Effector memory CD4-positive, alpha-beta T cell (primary cell): ENCODE measurements around the gene HSBP1.

Source experiments
- DNase-seq, 3 donors: peaks; one replicate each; pipeline ENCODE4 v3.0.0-alpha.2; 2020
- H3K27ac ChIP-seq: 2 replicates; pipeline ENCODE4 v1.7.0; 2013; ENCODE audit warnings: mild to moderate bottlenecking, low read length, moderate library complexity; ENCODE audit not compliant: insufficient read depth, poor library complexity, severe bottlenecking
- H3K27me3 ChIP-seq: replicated peaks from 2 replicates; pipeline ENCODE4 v1.7.0; 2013; ENCODE audit warnings: mild to moderate bottlenecking, low read length; ENCODE audit not compliant: insufficient read depth, control insufficient read depth, poor library complexity, severe bottlenecking
- H3K36me3 ChIP-seq: 2 replicates; pipeline ENCODE4 v1.7.0; 2013; ENCODE audit warnings: mild to moderate bottlenecking, low read length, moderate library complexity; ENCODE audit not compliant: control insufficient read depth, insufficient read depth
- H3K4me1 ChIP-seq: 2 replicates; pipeline ENCODE4 v1.7.0; 2013; ENCODE audit warnings: low read length, mild to moderate bottlenecking; ENCODE audit not compliant: control insufficient read depth, insufficient read depth, poor library complexity, severe bottlenecking
- H3K4me3 ChIP-seq: 2 replicates; pipeline ENCODE4 v1.7.0; 2013; ENCODE audit warnings: low read length, low read depth, mild to moderate bottlenecking; ENCODE audit not compliant: insufficient read depth, poor library complexity, severe bottlenecking
- H3K9me3 ChIP-seq: 2 replicates; pipeline ENCODE4 v1.7.0; 2013; ENCODE audit warnings: mild to moderate bottlenecking, low read length, moderate library complexity; ENCODE audit not compliant: control insufficient read depth
- total RNA-seq, 3 donors: gene quantifications; one replicate each; lab custom pipeline; 2026; lab: John Stamatoyannopoulos, UW

HSBP1 gene
- 8.2 to 11.6 (median 8.5) reads per million in 3 donors for total RNA-seq

GRCh38 chr16:83807710-83808572, at the start of gene HSBP1:
Gene HSBP1 (plus strand): TSS chr16:83807978. CDS start chr16:83808077, 99 bp downstream.
- Histone ChIP-seq H3K27me3 (no peaks in the 10 kb centered on the region), H3K4me1 (peaks cover 7% of the 10 kb centered on the region), H3K4me3 (peak within 1 kb of the TSS; percentile 92), H3K9me3 (no peaks in the 10 kb centered on the region), H3K36me3 (peaks cover 11% of the 10 kb centered on the region), H3K27ac (peak within 1 kb of the TSS; percentile 80)
- peak; percentile 80 to 89 (median 82) for DNase-seq

DNA sequence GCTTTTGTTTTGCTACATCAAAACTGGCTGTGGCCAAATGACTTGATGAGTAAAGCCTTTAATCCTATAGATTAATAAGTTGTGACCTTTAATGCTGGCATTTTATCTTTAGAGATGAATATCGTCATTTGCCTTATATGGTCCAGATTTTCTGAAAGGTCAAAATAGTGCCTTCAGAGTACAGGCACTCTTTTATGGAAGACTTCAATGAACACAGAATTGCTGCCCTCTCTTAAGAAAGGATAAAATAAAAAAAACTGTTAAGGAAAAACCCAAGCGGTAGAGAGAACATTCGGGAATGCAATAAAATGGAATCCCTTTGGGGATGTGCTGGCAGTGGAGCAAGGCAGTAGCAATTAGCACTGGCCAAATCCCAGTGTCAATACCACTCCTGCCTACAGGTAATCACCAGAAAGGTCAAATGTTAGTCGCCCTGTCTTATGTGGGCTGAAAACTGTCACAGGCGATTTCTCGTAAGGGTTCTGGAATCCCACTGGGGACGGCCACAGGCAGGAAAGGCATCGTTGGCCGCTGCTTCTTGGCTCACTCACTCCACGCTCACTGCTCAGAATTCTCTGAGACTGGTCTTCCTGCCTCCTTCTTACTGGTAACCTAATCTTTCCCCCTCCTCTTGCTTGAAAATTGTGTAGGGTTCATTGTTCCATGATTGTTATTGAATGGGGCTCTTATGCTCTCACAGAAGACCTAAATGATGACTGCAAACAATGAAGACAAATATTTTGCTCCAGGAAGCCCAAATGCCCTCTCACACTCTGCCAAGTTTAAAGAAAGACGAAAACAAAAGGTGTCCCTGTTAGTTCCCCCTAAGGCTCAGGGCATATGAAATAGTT, 45.4 kb upstream of the HSBP1 start:
- Histone ChIP-seq H3K9me3 (no peaks in the 10 kb centered on the region), H3K27ac (no peak overlapping the region), H3K36me3 (no peaks in the 10 kb centered on the region), H3K4me3 (no peak overlapping the region), H3K4me1 (no peaks in the 10 kb centered on the region), H3K27me3 (no peaks in the 10 kb centered on the region)
- no peak for DNase-seq

- DNase-seq = no peak
- Histone ChIP-seq H3K27ac (no peak overlapping the region), H3K9me3 (no peaks in the 10 kb centered on the region), H3K4me1 (no peaks in the 10 kb centered on the region), H3K4me3 (no peak overlapping the region), H3K27me3 (no peaks in the 10 kb centered on the region), H3K36me3 (no peaks in the 10 kb centered on the region)
These were observed 44.8 kb upstream of the HSBP1 start for GRCh38 chr16:83762992-83763358.

GRCh38 chr16:83768986-83769385, 38.8 kb upstream of the HSBP1 start:
- H3K27ac ChIP-seq = no peak overlapping the region
- no peaks in the 10 kb centered on the region for H3K27me3 ChIP-seq
- H3K36me3 ChIP-seq = no peaks in the 10 kb centered on the region
- H3K9me3 ChIP-seq = no peaks in the 10 kb centered on the region
- DNase-seq = no peak
- H3K4me3 ChIP-seq = no peak overlapping the region
- H3K4me1 ChIP-seq = no peaks in the 10 kb centered on the region

DNA sequence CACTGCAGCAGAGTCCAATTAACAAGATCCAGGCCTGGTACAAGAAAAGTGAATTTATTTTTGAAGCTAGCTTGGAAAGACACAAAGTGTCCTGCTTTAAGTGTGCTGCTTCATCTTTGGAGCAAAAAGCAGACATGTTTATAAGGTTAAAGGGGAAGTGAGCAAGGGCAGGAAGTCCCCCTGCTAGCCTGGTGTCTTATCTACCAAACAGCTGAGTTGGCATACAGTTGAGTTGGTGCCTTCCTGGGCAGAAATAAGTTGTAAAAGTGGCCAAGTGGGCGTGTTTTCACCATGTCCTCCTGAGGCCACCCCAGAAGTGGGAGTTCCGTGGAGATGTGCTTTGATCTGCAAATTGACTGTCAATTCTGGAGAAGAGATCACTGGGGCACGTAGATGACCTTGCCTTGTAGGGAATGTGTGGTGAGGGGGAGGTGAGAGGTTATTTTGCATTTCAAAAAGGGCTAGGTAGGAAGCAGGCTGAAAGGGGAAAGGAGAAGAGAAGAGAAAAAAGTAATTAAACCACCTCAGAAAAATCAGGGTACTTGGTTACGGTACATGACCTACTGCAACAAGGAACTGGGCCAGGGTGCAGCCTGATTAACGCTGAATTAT, 38.3 kb upstream of the HSBP1 start:
- no peaks in the 10 kb centered on the region for H3K27me3 ChIP-seq
- H3K4me3 ChIP-seq = no peak overlapping the region
- no peaks in the 10 kb centered on the region for H3K36me3 ChIP-seq
- no peaks in the 10 kb centered on the region for H3K4me1 ChIP-seq
- H3K27ac ChIP-seq = no peak overlapping the region
- DNase-seq = no peak
- H3K9me3 ChIP-seq = no peaks in the 10 kb centered on the region

DNA sequence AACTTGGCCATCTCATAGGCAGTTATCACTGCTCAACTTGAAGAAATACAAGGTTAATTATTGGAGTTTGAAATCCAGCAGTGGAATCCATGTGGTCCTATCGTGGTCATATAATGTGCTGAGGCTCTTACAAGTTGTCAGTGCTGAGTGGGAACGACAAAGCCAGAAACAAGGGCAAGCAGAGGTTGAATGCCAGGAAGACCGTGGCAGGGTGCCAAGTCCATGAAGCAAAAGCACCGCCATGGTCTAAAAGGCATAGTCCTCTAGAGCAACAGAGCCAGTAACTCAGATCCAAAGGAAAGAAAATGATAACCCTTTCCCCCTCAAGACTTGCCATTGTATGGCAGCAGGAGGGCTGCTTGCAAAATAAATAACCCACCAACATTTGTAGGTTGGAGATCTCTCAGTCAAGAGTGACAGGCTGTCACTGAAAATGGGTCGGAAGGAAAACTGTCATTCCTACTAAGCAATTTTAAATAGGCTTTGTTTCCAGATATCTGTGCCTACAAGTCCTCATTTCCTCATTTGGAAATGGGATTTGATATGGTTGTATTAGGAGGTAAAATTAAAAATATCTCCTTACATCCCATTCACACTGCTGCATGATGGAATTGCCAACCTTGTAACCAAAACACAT, 36.4 kb upstream of the HSBP1 start:
- no peak overlapping the region for H3K4me3 ChIP-seq
- no peaks in the 10 kb centered on the region for H3K27me3 ChIP-seq
- H3K4me1 ChIP-seq = no peaks in the 10 kb centered on the region
- no peaks in the 10 kb centered on the region for H3K36me3 ChIP-seq
- no peak for DNase-seq
- no peaks in the 10 kb centered on the region for H3K9me3 ChIP-seq
- no peak overlapping the region for H3K27ac ChIP-seq

DNA sequence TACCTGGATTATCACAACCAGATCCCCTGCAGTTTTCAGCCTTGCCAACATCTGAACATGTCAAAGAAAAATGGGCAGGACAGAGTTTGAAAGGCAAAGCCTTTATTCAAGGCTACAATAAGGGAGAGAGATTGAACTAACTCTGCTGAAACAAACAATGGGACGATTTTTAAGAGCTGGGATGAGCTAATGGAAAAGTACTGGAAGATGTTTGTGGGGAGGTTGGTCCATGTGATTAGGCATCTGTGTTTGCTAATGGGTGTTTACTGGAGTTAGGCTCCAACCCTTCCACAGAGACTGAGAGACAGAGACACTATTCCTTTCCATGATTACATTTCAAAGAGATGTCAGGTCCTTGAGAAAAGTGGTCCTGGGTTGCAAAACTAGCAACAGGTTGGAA, 35.0 kb upstream of the HSBP1 start:
- no peak overlapping the region for H3K4me3 ChIP-seq
- no peaks in the 10 kb centered on the region for H3K27me3 ChIP-seq
- H3K4me1 ChIP-seq = no peaks in the 10 kb centered on the region
- DNase-seq = no peak
- H3K9me3 ChIP-seq = no peaks in the 10 kb centered on the region
- no peak overlapping the region for H3K27ac ChIP-seq
- H3K36me3 ChIP-seq = no peaks in the 10 kb centered on the region

- Histone ChIP-seq H3K9me3 (no peaks in the 10 kb centered on the region), H3K27ac (no peak overlapping the region), H3K27me3 (no peaks in the 10 kb centered on the region), H3K4me3 (no peak overlapping the region), H3K4me1 (no peaks in the 10 kb centered on the region), H3K36me3 (no peaks in the 10 kb centered on the region)
- DNase-seq = no peak
These were observed 33.7 kb upstream of the HSBP1 start for GRCh38 chr16:83774066-83774465.

- Histone ChIP-seq H3K27ac (no peak overlapping the region), H3K36me3 (no peaks in the 10 kb centered on the region), H3K9me3 (no peaks in the 10 kb centered on the region), H3K4me1 (no peaks in the 10 kb centered on the region), H3K27me3 (no peaks in the 10 kb centered on the region), H3K4me3 (no peak overlapping the region)
- DNase-seq = no peak
These were observed 30.8 kb upstream of the HSBP1 start for GRCh38 chr16:83776944-83777343.
